AG09309 (cell line): Measurements from ENCODE around the gene TNNT2.

Experiments used
- DNase-seq: peaks from one replicate; pipeline ENCODE4 v3.0.0-alpha.2; 2010; ENCODE audit warnings: low read depth
- H3K4me3 ChIP-seq: 2 replicates; pipeline ENCODE4 v1.5.1; 2011; ENCODE audit warnings: mild to moderate bottlenecking, low read depth, low read length, moderate library complexity; ENCODE audit not compliant: control insufficient read depth
- TF ChIP-seq, protein P1 (sequence below): IDR thresholded peaks from 2 replicates; pipeline ENCODE4 v1.5.1; 2011; ENCODE audit warnings: mild to moderate bottlenecking, low read depth, low read length, inconsistent platforms; ENCODE audit not compliant: insufficient read depth, control insufficient read depth; ENCODE audit errors: missing control alignments

The TNNT2 gene

GRCh38 chr1:201411292-201411691 is 33.8 kb upstream of the TNNT2 start:
- TF ChIP-seq, protein P1, sequence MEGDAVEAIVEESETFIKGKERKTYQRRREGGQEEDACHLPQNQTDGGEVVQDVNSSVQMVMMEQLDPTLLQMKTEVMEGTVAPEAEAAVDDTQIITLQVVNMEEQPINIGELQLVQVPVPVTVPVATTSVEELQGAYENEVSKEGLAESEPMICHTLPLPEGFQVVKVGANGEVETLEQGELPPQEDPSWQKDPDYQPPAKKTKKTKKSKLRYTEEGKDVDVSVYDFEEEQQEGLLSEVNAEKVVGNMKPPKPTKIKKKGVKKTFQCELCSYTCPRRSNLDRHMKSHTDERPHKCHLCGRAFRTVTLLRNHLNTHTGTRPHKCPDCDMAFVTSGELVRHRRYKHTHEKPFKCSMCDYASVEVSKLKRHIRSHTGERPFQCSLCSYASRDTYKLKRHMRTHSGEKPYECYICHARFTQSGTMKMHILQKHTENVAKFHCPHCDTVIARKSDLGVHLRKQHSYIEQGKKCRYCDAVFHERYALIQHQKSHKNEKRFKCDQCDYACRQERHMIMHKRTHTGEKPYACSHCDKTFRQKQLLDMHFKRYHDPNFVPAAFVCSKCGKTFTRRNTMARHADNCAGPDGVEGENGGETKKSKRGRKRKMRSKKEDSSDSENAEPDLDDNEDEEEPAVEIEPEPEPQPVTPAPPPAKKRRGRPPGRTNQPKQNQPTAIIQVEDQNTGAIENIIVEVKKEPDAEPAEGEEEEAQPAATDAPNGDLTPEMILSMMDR, result no peak
- H3K4me3 ChIP-seq, result no peak overlapping the region
- DNase-seq, result no peak

GRCh38 chr1:201409440-201409839 is 32.0 kb upstream of the TNNT2 start:
- no peak overlapping the region for H3K4me3 ChIP-seq
- no peak for DNase-seq
- TF ChIP-seq, protein P1, result no peak

- no peak overlapping the region for H3K4me3 ChIP-seq
- DNase-seq, result no peak
- TF ChIP-seq, protein P1, result no peak
These were observed 31.3 kb upstream of the TNNT2 start for GRCh38 chr1:201408834-201409200.

DNA sequence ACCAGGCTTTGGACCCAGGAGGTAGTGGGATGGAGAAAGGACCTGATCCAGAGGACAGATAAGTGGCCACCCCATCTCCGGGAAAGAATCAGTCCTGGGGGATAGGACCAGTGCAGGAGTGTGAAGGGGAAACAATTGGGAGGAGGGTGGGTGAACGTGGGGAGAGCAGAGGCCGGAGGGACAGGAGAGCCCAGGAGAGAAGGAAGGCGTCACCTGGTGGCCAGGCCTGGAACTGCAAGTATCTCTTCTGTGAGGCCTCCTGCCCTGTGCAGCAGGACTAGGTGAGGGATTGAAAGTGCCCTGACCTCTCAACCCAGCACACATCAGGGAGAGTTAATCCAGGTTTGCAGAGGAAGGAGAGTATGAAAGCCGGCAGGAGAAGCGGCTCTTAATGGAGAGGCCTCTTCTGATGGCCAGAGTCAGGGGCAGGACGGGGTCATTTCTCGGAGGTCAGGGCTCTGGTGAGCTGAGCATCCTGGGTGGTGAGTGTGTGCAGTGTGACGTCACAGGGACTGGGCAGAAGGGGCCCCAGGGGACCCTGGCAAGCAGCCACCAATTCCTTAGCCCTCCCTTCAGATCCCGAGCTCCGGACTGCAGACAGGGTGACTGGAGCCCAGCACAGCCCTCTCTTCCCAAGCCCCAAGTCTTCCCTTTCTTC is 30.8 kb upstream of the TNNT2 start:
- peak; percentile 21 for DNase-seq
- no peak overlapping the region for H3K4me3 ChIP-seq
- TF ChIP-seq, protein P1, result peak; percentile 94

DNA sequence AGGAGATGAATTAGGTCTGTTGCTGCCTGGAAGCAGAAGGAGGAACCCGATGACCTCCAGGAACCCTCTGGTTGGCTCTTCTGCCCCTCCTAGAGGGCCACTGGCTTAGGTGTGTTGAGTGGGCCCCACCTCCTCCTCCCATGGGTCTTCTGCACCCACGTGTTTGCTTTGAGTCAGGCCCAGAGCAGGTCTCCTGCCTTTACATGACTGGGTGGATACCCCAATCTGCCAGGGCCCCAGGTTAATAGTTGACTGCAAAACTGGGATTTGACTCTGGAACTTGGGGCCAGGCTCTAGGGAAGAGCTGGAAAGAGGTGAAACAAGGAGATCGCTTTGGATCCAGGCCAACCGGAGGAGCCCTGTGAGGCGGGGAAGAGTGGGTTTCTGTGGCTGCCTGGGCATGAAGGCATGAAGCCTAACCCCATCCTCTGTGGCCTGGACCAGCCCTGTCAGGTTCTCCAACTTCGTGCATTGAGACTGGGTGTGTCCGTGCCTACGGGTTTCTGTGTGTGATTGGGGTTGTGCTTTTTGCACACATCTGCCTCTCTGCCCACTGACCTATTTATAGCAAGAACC is 29.4 kb upstream of the TNNT2 start:
- no peak for DNase-seq
- TF ChIP-seq, protein P1, result no peak
- H3K4me3 ChIP-seq, result no peak overlapping the region

GRCh38 chr1:201405484-201405831 is 28.0 kb upstream of the TNNT2 start:
- no peak for DNase-seq
- no peak overlapping the region for H3K4me3 ChIP-seq
- TF ChIP-seq, protein P1, result no peak
